Measurements from ENCODE around the gene TMEM235. TPM values are rescaled to one million over a fixed set of nuclear protein-coding genes. Genes with fewer than 3 reads are reported as not detected.
A peak's percentile ranks its signal among the peaks of the same experiment; 100 is the strongest.
"Not testable (repeated sequence)": the region's sequence is repeated elsewhere in the genome, so short reads cannot be mapped to it uniquely, and the experiment has no call there.

TMEM235 gene
- total RNA-seq, 2 donors from 2014 or later: not detected

DNA sequence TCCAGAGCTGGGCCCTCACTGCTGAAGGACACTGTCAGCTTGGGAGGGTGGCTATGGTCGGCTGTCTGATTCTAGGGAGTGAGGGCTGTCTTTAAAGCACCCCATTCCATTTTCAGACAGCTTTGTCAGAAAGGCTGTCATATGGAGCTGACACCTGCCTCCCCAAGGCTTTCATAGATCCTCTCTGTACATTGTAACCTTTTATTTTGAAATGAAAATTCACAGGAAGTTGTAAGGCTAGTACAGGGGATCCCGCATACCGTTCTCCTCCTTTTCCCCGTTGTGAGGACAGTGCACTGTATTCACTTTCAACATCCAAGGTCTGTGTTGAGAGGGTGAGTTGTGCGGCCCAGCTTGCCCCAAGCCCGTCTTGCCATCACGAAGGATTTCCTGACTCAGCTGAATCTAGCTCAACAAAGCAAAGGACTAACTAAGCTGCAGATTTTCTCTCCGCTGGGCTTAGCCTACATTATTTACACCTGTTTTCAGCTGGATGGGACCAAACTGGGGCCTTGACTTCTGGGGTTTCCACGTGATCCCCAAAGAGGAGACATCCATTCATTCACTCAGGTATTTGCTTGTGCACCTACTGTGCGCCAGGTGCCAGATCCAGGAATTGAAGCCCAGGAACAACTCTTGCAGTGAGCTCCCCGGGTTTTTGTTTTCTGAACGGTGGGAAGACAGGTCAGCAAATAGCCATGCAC is 5.2 kb upstream of the TMEM235 start:
- DNase-seq (no peak), ATAC-seq (no peak)
- H3K9me3 ChIP-seq (ENCODE audit: control insufficient read depth, low read length, poor library complexity, severe bottlenecking): no peaks in the 10 kb centered on the region
- H3K36me3 Mint-ChIP-seq (ENCODE audit: low read depth): no peaks in the 10 kb centered on the region
- peaks cover 18% of the 10 kb centered on the region for H3K27me3 Mint-ChIP-seq
- no peak overlapping the region for H3K27ac Mint-ChIP-seq
- H3K4me1 Mint-ChIP-seq: no peaks in the 10 kb centered on the region
- H3K4me3 Mint-ChIP-seq: no peak overlapping the region

DNA sequence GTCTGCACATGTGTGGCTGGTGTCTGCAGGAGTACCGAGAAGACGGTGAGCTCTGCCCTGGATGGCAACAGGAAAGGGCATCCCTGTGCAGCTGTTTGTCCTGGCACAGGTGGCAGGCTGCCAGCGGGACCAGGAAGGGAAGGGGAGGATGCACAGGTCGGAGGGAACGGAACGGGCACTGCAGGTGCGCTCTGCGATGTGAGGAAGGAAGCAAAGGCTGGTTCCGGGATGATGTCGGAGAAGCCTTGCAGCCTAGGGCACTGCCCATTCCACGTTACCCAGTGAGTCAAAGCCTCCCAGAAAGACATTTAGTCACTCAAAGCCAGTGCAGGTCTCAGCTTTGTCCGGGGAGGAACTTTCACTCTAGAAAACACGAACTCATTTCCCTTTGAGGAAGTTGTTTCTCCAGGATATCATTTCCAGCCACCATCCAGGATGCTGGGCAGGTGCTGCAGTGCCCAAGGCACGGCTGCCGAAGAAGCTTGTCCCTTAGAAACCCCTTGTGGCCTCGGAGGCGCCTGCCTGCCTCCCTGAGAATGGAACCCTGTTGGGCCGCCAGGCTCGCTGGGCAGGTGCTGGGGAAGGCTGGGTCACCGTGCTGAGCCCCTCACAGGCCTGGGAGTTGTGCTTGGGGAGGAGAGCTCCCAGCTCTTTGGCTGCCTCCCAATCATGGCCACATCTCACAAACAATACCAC is 4.5 kb upstream of the TMEM235 start:
- no peak for DNase-seq
- no peak overlapping the region for H3K4me3 Mint-ChIP-seq

DNA sequence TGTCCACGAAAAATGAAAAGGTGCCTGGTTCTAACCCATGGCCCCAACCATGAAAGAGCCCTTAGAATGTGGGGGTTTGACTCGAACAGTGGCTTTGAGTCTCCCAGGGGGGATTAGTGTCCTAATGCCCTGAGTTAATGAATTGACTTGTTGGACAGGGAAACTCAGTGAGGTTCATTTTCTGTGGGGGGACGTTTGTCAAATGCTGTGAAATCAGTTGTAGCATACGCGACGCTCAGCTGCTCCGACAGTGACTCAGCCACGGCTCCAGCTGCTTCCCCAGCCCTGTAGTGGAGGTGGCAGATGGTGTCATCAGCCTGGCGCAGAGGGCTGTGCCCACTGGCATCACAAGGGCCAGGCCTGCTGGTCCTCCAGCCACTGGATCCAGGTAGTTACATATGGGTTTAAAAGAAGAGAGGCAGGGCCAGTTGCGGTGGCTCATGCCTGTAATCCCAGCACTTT is 3.9 kb upstream of the TMEM235 start:
- Mint-ChIP-seq H3K36me3 (ENCODE audit: low read depth) (no peaks in the 10 kb centered on the region), H3K4me3 (peak overlapping the region; percentile 33), H3K27ac (no peak overlapping the region), H3K4me1 (peaks cover 4% of the 10 kb centered on the region), H3K27me3 (peaks cover 26% of the 10 kb centered on the region)
- ATAC-seq (no peak), DNase-seq (no peak)
- no peaks in the 10 kb centered on the region for H3K9me3 ChIP-seq (ENCODE audit: control insufficient read depth, low read length, poor library complexity, severe bottlenecking)

More for the DNA sequence above, 4.5 kb upstream of the TMEM235 start:
- Mint-ChIP-seq H3K27ac (no peak overlapping the region), H3K27me3 (peaks cover 20% of the 10 kb centered on the region), H3K36me3 (ENCODE audit: low read depth) (no peaks in the 10 kb centered on the region), H3K4me1 (no peaks in the 10 kb centered on the region)
- no peaks in the 10 kb centered on the region for H3K9me3 ChIP-seq (ENCODE audit: control insufficient read depth, low read length, poor library complexity, severe bottlenecking)
- ATAC-seq: no peak

DNA sequence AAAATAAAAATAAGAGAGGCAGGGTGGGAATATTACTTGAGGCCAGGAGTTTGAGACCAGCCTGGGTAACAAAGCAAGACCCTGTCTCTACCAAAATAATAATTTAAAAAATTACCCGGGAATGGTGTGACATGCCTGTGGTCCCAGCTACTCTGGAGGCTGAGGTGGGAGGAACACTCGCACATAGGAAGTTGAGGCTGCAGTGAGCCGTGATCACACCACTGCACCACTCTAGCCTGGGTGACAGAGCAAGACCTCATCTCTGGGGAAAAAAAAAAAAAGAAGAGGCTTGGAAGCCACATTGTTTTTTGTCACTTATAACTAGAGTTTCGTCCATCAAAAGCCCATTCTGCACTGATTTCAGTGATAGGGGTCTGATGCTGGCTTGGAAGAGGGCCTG is 3.3 kb upstream of the TMEM235 start:
- H3K36me3 Mint-ChIP-seq (ENCODE audit: low read depth): peaks cover 3% of the 10 kb centered on the region
- ATAC-seq: no peak
- no peak overlapping the region for H3K27ac Mint-ChIP-seq
- H3K9me3 ChIP-seq (ENCODE audit: control insufficient read depth, low read length, poor library complexity, severe bottlenecking): no peaks in the 10 kb centered on the region
- no peak for DNase-seq
- H3K4me3 Mint-ChIP-seq: no peak overlapping the region
- peaks cover 33% of the 10 kb centered on the region for H3K27me3 Mint-ChIP-seq
- peaks cover 8% of the 10 kb centered on the region for H3K4me1 Mint-ChIP-seq

GRCh38 chr17:78230252-78230962 is 1.0 kb upstream of the TMEM235 start:
- H3K27ac Mint-ChIP-seq: peak overlapping the region; percentile 53
- H3K36me3 Mint-ChIP-seq (ENCODE audit: low read depth): peaks cover 3% of the 10 kb centered on the region
- H3K4me1 Mint-ChIP-seq: peaks cover 10% of the 10 kb centered on the region
- peaks cover 35% of the 10 kb centered on the region for H3K27me3 Mint-ChIP-seq
- H3K4me3 Mint-ChIP-seq: no peak overlapping the region
- ATAC-seq (peak; percentile 57), DNase-seq (no peak)
- H3K9me3 ChIP-seq (ENCODE audit: control insufficient read depth, low read length, poor library complexity, severe bottlenecking): no peaks in the 10 kb centered on the region

- peaks cover 3% of the 10 kb centered on the region for H3K36me3 Mint-ChIP-seq (ENCODE audit: low read depth)
- peak overlapping the region; percentile 57 for H3K4me3 Mint-ChIP-seq
- peak; percentile 76 for ATAC-seq
- H3K27ac Mint-ChIP-seq: no peak overlapping the region
- peaks cover 32% of the 10 kb centered on the region for H3K27me3 Mint-ChIP-seq
- no peaks in the 10 kb centered on the region for H3K9me3 ChIP-seq (ENCODE audit: control insufficient read depth, low read length, poor library complexity, severe bottlenecking)
- DNase-seq: no peak
- H3K4me1 Mint-ChIP-seq: peaks cover 10% of the 10 kb centered on the region
These were observed 794 bp downstream of the TMEM235 start for GRCh38 chr17:78231991-78232858.

GRCh38 chr17:78232859-78233173 is 1.4 kb downstream of the TMEM235 start:
- Mint-ChIP-seq H3K4me3 (no peak overlapping the region), H3K4me1 (peaks cover 10% of the 10 kb centered on the region), H3K27ac (no peak overlapping the region), H3K36me3 (ENCODE audit: low read depth) (peaks cover 3% of the 10 kb centered on the region), H3K27me3 (peaks cover 26% of the 10 kb centered on the region)
- DNase-seq (no peak), ATAC-seq (no peak)
- no peaks in the 10 kb centered on the region for H3K9me3 ChIP-seq (ENCODE audit: control insufficient read depth, low read length, poor library complexity, severe bottlenecking)

GRCh38 chr17:78233678-78234077 is 2.2 kb downstream of the TMEM235 start:
- no peak overlapping the region for H3K27ac Mint-ChIP-seq
- DNase-seq (no peak), ATAC-seq (no peak)
- peaks cover 3% of the 10 kb centered on the region for H3K36me3 Mint-ChIP-seq (ENCODE audit: low read depth)
- peaks cover 10% of the 10 kb centered on the region for H3K4me1 Mint-ChIP-seq
- H3K9me3 ChIP-seq (ENCODE audit: control insufficient read depth, low read length, poor library complexity, severe bottlenecking): no peaks in the 10 kb centered on the region
- peaks cover 26% of the 10 kb centered on the region for H3K27me3 Mint-ChIP-seq
- no peak overlapping the region for H3K4me3 Mint-ChIP-seq

- H3K27ac Mint-ChIP-seq: no peak overlapping the region
- no peaks in the 10 kb centered on the region for H3K9me3 ChIP-seq (ENCODE audit: control insufficient read depth, low read length, poor library complexity, severe bottlenecking)
- H3K36me3 Mint-ChIP-seq (ENCODE audit: low read depth): peaks cover 3% of the 10 kb centered on the region
- ATAC-seq: no peak
- DNase-seq: no peak
- H3K4me1 Mint-ChIP-seq: peaks cover 10% of the 10 kb centered on the region
- no peak overlapping the region for H3K4me3 Mint-ChIP-seq
- H3K27me3 Mint-ChIP-seq: peaks cover 26% of the 10 kb centered on the region
These were observed 2.9 kb downstream of the TMEM235 start for GRCh38 chr17:78234261-78234865.

GRCh38 chr17:78235022-78235421 is 3.6 kb downstream of the TMEM235 start:
- H3K27ac Mint-ChIP-seq; ATAC-seq; H3K9me3 ChIP-seq (ENCODE audit: control insufficient read depth, low read length, poor library complexity, severe bottlenecking); H3K4me3 Mint-ChIP-seq; H3K36me3 Mint-ChIP-seq (ENCODE audit: low read depth); DNase-seq: not testable (repeated sequence)
- H3K27me3 Mint-ChIP-seq: peaks cover 26% of the 10 kb centered on the region
- H3K4me1 Mint-ChIP-seq: peaks cover 13% of the 10 kb centered on the region

DNA sequence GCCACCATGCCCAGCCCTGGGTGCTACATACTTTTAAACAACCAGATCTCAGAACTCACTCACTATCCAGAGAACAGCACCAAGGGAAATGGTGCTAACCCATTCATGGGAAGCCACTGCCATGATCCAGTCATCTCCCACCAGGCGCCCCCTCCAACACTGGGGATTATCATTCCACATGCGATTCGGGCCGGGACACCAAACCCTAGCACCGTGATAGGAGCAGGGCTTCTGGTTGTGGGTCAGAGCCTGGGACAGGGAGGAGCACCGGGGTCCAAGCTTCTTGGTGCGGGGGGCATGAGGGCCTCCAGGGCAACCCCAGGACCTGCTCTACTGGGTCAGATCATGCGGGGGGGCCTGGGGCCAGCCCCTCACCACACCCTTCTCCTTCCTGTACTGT is 4.5 kb downstream of the TMEM235 start:
- peaks cover 13% of the 10 kb centered on the region for H3K4me1 Mint-ChIP-seq
- no peak for ATAC-seq

DNA sequence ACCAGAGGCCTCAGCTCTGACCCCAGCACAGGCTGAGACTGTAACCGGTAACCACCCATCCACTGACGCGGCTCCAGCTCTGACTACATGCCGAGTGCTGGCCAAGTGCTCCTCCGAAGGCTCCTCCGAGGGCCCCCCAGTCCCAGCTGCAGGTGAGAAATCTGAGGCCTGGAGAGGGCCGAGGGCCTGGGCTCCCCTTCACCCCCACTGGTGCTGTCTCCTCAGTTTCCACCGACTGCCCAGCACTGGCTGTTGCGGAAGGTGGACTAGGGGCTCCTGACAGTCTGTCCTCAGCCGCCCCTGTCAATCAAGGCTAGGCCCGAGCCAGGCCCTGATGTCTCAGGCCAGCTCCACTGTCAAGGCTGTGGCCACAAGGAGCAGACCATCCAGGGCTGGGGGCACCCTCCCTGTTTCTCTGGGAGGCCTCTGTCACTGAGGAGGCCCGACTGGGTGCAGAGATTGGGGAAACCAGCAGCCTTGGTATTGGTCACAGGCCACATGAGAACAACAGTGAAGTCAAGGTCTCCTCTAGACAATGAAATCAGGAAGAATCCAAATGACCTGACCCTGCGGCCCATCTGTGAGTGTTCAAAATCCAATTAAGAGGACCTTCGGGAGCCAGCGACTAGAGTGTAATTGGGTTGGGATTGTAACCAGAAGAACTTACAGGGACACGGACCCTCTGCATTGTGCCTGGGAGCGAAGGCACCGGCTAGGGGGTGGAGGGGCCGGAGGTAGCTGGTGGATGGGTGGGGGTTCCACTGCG is 5.1 kb downstream of the TMEM235 start:
- DNase-seq: no peak
- ATAC-seq: no peak
- Mint-ChIP-seq H3K4me1 (peaks cover 13% of the 10 kb centered on the region), H3K27me3 (peaks cover 15% of the 10 kb centered on the region), H3K27ac (no peak overlapping the region), H3K4me3 (no peak overlapping the region), H3K36me3 (ENCODE audit: low read depth) (peaks cover 3% of the 10 kb centered on the region)
- no peaks in the 10 kb centered on the region for H3K9me3 ChIP-seq (ENCODE audit: control insufficient read depth, low read length, poor library complexity, severe bottlenecking)

More for the DNA sequence above, 4.5 kb downstream of the TMEM235 start:
- peaks cover 20% of the 10 kb centered on the region for H3K27me3 Mint-ChIP-seq
- H3K36me3 Mint-ChIP-seq (ENCODE audit: low read depth): peaks cover 3% of the 10 kb centered on the region
- no peaks in the 10 kb centered on the region for H3K9me3 ChIP-seq (ENCODE audit: control insufficient read depth, low read length, poor library complexity, severe bottlenecking)
- H3K27ac Mint-ChIP-seq: no peak overlapping the region
- DNase-seq: no peak
- H3K4me3 Mint-ChIP-seq: no peak overlapping the region

All from T-helper 17 cell (primary cell).